Measurements from ENCODE around the gene ZNF710.

Gene ZNF710

DNA sequence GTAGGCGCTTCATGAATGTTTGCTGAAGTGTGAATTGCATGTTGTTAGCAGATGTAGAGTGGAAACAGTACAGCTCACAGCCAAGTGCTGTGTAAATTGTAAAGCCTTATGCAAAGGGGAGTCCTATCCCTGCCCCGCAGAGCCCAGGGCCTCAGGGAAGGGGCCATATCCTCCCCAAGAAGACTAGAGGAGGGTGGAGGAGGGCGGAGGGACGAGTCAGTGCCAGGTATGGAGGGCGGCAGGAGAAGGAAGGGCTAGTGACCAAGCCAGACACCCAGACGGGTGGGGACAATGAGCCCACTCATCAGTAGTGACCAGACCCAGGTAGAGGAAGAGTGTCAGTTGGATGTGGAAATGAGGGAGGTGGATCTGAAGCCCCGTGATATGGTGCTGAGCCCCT lies 45.2 kb downstream of the ZNF710 start:
- Histone ChIP-seq H3K4me2 (ENCODE audit: low read depth, low read length, poor library complexity, severe bottlenecking) (no peak overlapping the region), H3K79me2 (ENCODE audit: insufficient read depth, low read length) (peaks cover 8% of the 10 kb centered on the region; the same call in 1 of the 2 replicates), H3K4me1 (ENCODE audit: insufficient read depth, low read length, poor library complexity, severe bottlenecking) (no peaks in the 10 kb centered on the region), H3K27me3 (ENCODE audit: insufficient read depth, low read length, poor library complexity, severe bottlenecking) (no peaks in the 10 kb centered on the region), H3K9ac (ENCODE audit: low read depth, low read length, poor library complexity, severe bottlenecking) (no peak overlapping the region), H3K9me3 (ENCODE audit: insufficient read depth, low read depth, low read length) (no peaks in the 10 kb centered on the region), H2AFZ (ENCODE audit: low read length) (no peak overlapping the region), H4K20me1 (ENCODE audit: insufficient read depth, low read length, poor library complexity, severe bottlenecking) (no peaks in the 10 kb centered on the region), H3K9me2 (replicated peaks; ENCODE audit: low read depth, low read length) (no peaks in the 10 kb centered on the region), H3K4me3 (ENCODE audit: low read length, poor library complexity, severe bottlenecking) (no peak overlapping the region), H3K36me3 (ENCODE audit: insufficient read depth, low read length) (no peaks in the 10 kb centered on the region), H3F3A (ENCODE audit: low read depth) (no peaks in the 10 kb centered on the region)
- TF ChIP-seq, protein P1, sequence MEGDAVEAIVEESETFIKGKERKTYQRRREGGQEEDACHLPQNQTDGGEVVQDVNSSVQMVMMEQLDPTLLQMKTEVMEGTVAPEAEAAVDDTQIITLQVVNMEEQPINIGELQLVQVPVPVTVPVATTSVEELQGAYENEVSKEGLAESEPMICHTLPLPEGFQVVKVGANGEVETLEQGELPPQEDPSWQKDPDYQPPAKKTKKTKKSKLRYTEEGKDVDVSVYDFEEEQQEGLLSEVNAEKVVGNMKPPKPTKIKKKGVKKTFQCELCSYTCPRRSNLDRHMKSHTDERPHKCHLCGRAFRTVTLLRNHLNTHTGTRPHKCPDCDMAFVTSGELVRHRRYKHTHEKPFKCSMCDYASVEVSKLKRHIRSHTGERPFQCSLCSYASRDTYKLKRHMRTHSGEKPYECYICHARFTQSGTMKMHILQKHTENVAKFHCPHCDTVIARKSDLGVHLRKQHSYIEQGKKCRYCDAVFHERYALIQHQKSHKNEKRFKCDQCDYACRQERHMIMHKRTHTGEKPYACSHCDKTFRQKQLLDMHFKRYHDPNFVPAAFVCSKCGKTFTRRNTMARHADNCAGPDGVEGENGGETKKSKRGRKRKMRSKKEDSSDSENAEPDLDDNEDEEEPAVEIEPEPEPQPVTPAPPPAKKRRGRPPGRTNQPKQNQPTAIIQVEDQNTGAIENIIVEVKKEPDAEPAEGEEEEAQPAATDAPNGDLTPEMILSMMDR (conservative IDR thresholded peaks at IDR 0.05; ENCODE audit: low read length): no peak
- TF ChIP-seq EZH2phosphoT487 (IDR thresholded peaks at IDR 0.05; ENCODE audit: borderline replicate concordance): no peak

DNA sequence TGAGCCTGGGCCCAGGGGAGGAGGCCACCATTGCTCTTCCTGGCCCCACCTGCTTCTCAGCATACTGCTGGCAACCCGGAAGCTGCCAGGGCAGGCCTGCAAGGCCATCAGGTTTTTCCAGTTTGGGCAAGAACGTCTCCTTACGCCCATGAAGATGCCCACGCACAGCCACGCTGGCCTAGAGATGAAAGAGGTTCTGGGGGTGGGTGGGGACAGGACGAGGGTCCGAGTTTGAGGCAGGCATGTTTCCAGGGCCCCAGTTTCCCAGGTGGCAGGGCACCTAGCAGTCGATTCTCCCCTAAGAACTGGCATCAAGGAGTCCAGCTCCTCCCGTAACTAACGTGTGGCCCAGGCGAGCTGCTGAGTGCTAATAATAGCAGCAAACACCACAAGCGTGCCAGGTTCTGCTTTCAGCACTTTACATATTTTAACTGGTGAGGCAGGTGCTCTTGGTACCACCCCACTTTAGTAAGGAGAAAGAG lies 45.8 kb downstream of the ZNF710 start:
- TF ChIP-seq EZH2phosphoT487 (IDR thresholded peaks at IDR 0.05; ENCODE audit: borderline replicate concordance): no peak
- TF ChIP-seq, protein P1 (conservative IDR thresholded peaks at IDR 0.05; ENCODE audit: low read length): no peak
- Histone ChIP-seq H3K4me1 (ENCODE audit: insufficient read depth, low read length, poor library complexity, severe bottlenecking) (peaks cover 4% of the 10 kb centered on the region), H3K27me3 (ENCODE audit: insufficient read depth, low read length, poor library complexity, severe bottlenecking) (no peaks in the 10 kb centered on the region), H3K4me2 (ENCODE audit: low read depth, low read length, poor library complexity, severe bottlenecking) (no peak overlapping the region), H3K79me2 (ENCODE audit: insufficient read depth, low read length) (peaks cover 12% of the 10 kb centered on the region; the same call in 1 of the 2 replicates), H3K4me3 (ENCODE audit: low read length, poor library complexity, severe bottlenecking) (no peak overlapping the region), H2AFZ (ENCODE audit: low read length) (no peak overlapping the region), H3F3A (ENCODE audit: low read depth) (no peaks in the 10 kb centered on the region), H3K9ac (ENCODE audit: low read depth, low read length, poor library complexity, severe bottlenecking) (no peak overlapping the region), H4K20me1 (ENCODE audit: insufficient read depth, low read length, poor library complexity, severe bottlenecking) (no peaks in the 10 kb centered on the region), H3K9me2 (replicated peaks; ENCODE audit: low read depth, low read length) (no peaks in the 10 kb centered on the region), H3K36me3 (ENCODE audit: insufficient read depth, low read length) (no peaks in the 10 kb centered on the region), H3K9me3 (ENCODE audit: insufficient read depth, low read depth, low read length) (no peaks in the 10 kb centered on the region)

DNA sequence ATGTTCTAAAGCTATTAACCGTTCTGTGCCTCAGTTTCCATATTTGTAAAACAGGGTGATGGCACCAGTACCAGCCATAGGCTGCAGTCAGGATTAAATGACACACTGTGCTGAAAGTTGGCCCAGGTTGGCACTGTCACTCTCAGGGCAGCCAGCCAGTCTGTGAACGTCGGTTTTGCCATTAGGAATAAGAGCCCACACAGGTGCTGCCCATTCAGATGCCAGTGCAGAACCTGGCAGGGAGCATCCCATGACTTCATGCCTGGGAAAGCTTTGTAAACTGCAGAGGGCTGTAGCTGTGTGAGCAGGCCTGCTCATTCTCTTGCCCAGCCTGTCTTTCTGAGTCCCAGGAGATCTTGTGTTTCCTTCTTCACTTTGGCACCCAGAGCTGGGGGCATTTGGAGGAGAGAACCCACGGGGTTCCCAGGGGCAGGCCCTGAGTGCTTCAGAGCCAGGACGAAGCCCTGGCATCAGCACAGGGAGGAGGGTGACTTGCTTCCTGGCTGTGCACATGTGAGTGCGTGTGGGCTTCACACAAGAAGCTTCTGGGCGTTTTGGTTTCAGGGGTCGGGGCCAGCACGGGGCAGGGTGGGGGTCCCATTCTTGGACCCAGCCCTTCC lies 46.9 kb downstream of the ZNF710 start:
- Histone ChIP-seq H4K20me1 (ENCODE audit: insufficient read depth, low read length, poor library complexity, severe bottlenecking) (no peaks in the 10 kb centered on the region), H3K4me3 (ENCODE audit: low read length, poor library complexity, severe bottlenecking) (no peak overlapping the region), H3K36me3 (ENCODE audit: insufficient read depth, low read length) (no peaks in the 10 kb centered on the region), H3K9me3 (ENCODE audit: insufficient read depth, low read depth, low read length) (no peaks in the 10 kb centered on the region), H3K4me1 (ENCODE audit: insufficient read depth, low read length, poor library complexity, severe bottlenecking) (peaks cover 4% of the 10 kb centered on the region), H3K9ac (ENCODE audit: low read depth, low read length, poor library complexity, severe bottlenecking) (no peak overlapping the region), H3K79me2 (ENCODE audit: insufficient read depth, low read length) (peaks cover 7% of the 10 kb centered on the region; the same call in 1 of the 2 replicates), H3K9me2 (replicated peaks; ENCODE audit: low read depth, low read length) (no peaks in the 10 kb centered on the region), H2AFZ (ENCODE audit: low read length) (no peak overlapping the region), H3F3A (ENCODE audit: low read depth) (no peaks in the 10 kb centered on the region), H3K4me2 (ENCODE audit: low read depth, low read length, poor library complexity, severe bottlenecking) (no peak overlapping the region), H3K27me3 (ENCODE audit: insufficient read depth, low read length, poor library complexity, severe bottlenecking) (no peaks in the 10 kb centered on the region)
- TF ChIP-seq EZH2phosphoT487 (IDR thresholded peaks at IDR 0.05; ENCODE audit: borderline replicate concordance): no peak
- TF ChIP-seq, protein P1 (conservative IDR thresholded peaks at IDR 0.05; ENCODE audit: low read length): no peak
